Smooth muscle cell of the pulmonary artery (primary cell): ENCODE data around the gene WDFY3. TPM values are rescaled to one million over a fixed set of nuclear protein-coding genes. Genes with fewer than 3 reads are reported as not detected.

ENCODE experiments used
- total RNA-seq: library from RNA; depleted of rRNA; stranded (reverse); fragments of >200 nt; gene quantifications from 2 replicates; pipeline ENCODE4 v1.2.3, GENCODE V29; 2014

The WDFY3 gene
- 98.2 and 123 TPM in 2 replicates for total RNA-seq

GRCh38 chr4:84966382-84967242 is at the start of gene WDFY3:
WDFY3 (minus strand) TSS chr4:84966690; CDS start chr4:84860591, 106,099 bp downstream.

